Measurements from ENCODE around the gene AGTRAP.

AGTRAP gene

DNA sequence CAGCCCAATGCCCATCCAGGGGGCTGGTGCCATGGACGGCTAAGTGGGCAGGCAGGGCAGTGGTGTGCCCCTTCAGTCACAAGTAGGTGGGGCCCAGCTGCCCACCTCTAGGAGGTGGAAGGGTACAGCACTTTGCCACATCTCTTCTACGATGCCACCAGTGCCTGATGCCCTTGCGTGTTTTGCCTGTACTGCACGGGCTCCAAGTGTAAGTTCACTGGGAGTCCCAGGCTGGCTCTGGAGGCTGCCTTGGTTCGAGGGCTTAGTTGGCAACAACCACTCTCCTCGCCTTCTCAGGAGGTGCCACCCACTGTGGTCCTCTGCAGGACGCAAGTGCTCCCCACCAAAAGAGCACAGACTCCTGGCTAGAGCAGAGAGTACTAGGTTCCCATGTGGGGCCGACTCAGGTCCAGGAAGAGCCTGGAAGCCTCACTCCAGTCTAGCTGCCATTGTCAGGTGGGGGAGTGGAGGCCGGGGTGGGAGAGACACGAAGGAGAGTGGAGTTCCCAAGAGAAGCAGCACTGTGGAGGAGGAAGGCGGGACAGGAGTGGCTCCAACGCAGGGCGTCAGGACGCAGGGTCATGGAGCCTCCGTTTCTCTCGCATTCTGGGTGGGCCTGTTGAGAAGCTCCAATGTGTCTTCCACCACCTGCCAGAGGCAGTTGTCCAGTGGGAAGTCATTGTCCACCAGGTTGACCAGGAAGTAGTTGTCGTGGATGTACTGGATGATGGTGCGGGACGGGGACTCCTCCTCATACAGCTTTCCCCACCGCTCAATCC is 54.4 kb downstream of the AGTRAP start:
- no peak overlapping the region for H3K9ac ChIP-seq (ENCODE audit: low read length)

DNA sequence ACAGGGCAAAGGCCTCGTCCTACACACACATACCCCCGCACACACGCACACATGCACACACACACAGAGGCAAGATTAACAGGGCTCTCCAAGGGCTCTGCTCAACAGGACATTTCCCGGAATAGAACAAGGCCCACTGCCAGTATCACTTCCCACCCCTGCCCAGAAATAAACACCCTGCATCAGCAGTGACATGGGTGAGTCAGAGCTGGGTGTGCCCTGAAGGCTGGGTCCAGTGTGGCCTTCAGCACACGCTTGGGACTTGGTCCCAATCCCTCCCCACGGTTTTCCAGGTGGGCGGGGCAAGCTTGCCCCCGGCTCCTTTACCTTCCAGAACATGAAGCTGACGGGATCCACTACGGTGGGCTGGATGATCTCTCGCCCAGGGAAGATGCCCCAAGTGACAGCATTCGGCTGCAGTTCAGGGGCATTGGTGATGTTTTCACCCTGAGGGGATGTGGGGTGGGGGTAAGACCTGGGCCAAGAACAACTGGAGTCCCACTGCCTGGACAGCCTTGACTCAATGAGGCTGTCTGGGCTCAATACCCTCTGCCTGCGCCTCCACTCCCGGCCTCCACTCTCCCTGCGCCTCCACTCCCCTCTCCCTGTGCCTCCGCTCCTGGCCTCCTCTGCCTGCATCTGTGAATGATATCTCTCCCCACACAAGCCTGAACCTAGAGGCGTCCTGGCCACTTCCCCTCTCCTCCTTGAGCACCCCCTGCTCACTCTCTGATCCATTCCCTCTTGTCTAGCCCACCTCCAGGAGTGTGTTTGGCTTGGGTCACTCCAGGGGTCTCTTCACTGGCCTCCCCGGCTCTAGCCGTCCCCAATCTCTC is 55.2 kb downstream of the AGTRAP start:
- Histone ChIP-seq H3K9ac (ENCODE audit: low read length) (no peak overlapping the region), H3K4me1 (ENCODE audit: control insufficient read depth, low read depth, low read length) (peaks cover 14% of the 10 kb centered on the region), H3K36me3 (ENCODE audit: control insufficient read depth, low read depth, low read length) (peaks cover 24% of the 10 kb centered on the region), H3K27ac (ENCODE audit: low read length) (no peak overlapping the region), H3K4me3 (ENCODE audit: low read length) (no peak overlapping the region), H3K27me3 (ENCODE audit: control insufficient read depth, insufficient read depth, low read length) (no peaks in the 10 kb centered on the region), H3K9me3 (ENCODE audit: control insufficient read depth, low read depth, low read length) (no peaks in the 10 kb centered on the region)

More for the DNA sequence above, 54.4 kb downstream of the AGTRAP start:
- Histone ChIP-seq H3K36me3 (ENCODE audit: control insufficient read depth, low read depth, low read length) (peaks cover 16% of the 10 kb centered on the region), H3K4me3 (ENCODE audit: low read length) (no peak overlapping the region), H3K4me1 (ENCODE audit: control insufficient read depth, low read depth, low read length) (peaks cover 14% of the 10 kb centered on the region), H3K9me3 (ENCODE audit: control insufficient read depth, low read depth, low read length) (no peaks in the 10 kb centered on the region), H3K27ac (ENCODE audit: low read length) (no peak overlapping the region), H3K27me3 (ENCODE audit: control insufficient read depth, insufficient read depth, low read length) (no peaks in the 10 kb centered on the region)

DNA sequence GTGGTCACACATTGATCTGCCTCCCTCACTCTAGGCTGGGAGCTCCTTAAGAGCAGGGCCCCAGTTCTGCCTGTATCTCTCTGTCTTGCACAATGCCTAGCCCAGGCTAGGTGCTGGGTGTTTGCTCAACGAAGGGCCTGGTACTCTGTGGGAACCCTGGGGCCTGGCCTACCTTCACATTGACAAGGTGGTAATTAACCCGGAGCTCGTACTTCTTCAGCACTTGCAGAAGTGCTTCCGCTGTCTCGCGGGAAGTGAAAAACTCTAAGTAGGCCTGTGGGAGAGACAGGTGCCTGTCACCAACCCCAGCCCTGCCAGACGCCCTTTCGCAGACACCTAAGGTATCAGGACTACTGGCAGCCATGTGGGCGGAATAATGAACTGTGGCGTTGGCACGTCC is 56.2 kb downstream of the AGTRAP start:
- no peak overlapping the region for H3K9ac ChIP-seq (ENCODE audit: low read length)
- H3K27ac ChIP-seq (ENCODE audit: low read length): no peak overlapping the region
- no peaks in the 10 kb centered on the region for H3K9me3 ChIP-seq (ENCODE audit: control insufficient read depth, low read depth, low read length)
- peaks cover 31% of the 10 kb centered on the region for H3K36me3 ChIP-seq (ENCODE audit: control insufficient read depth, low read depth, low read length)
- H3K4me1 ChIP-seq (ENCODE audit: control insufficient read depth, low read depth, low read length): peaks cover 8% of the 10 kb centered on the region
- H3K4me3 ChIP-seq (ENCODE audit: low read length): no peak overlapping the region
- H3K27me3 ChIP-seq (ENCODE audit: control insufficient read depth, insufficient read depth, low read length): no peaks in the 10 kb centered on the region

DNA sequence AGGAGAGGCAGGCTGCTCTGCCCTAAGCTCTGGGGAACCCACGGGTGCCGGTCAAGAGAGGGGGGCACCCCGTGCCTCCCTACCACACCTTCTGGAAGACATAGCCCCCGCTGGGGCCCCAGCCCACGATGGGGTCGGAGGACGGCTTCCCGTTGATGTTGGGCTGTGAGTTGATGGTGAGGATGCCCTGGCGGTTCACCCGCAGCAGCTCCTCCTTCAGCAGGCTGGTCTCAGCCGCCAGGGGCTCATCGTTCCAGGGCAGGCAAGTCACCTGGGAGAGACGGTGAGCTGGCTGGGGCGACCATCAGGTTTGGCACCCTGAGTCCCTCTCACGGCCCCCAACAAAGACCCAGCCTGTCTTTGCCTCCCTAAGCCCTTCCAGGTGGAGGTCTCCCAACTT is 57.9 kb downstream of the AGTRAP start:
- Histone ChIP-seq H3K9ac (ENCODE audit: low read length) (no peak overlapping the region), H3K36me3 (ENCODE audit: control insufficient read depth, low read depth, low read length) (peaks cover 31% of the 10 kb centered on the region), H3K27me3 (ENCODE audit: control insufficient read depth, insufficient read depth, low read length) (no peaks in the 10 kb centered on the region)

DNA sequence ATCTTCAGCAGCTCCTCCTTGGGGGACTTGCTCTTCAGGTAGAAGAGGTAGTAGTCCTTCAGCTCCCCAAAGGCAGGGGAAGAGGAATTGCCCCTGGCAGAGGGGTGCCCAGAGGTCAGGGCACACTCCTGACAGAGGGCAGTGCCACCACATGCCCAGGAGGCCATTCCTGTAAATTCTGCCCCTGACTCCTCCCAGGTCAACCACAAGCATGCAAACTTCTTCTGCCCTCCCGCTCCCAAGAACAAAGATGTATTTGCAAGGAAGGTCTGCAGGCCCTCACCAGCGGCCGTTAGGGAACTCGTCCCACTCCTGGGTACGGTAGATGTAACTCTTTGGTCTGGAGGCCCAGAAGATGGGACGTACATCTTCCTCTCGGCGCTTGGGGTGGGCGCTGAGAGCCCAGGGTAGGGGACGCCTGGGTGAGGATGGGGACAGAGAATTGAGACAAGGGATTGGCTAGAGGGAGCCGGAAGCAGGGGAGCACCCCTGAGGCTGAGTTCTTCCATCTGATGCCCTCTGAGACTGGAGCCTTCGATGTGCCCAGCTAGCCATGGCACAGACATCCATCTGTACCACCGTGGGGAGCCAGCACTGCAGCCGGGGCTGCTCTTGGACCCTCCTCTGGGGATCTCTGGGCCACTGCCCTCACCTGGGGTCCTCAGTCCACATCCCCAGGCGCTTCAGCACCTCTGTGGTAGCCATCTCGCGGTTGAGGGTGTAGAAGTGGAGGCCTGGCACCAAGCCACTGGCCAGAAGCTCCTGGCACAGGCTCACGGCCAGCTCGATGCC is 58.7 kb downstream of the AGTRAP start:
- Histone ChIP-seq H3K27ac (ENCODE audit: low read length) (no peak overlapping the region), H3K36me3 (ENCODE audit: control insufficient read depth, low read depth, low read length) (peaks cover 31% of the 10 kb centered on the region), H3K9me3 (ENCODE audit: control insufficient read depth, low read depth, low read length) (no peaks in the 10 kb centered on the region), H3K27me3 (ENCODE audit: control insufficient read depth, insufficient read depth, low read length) (no peaks in the 10 kb centered on the region), H3K4me1 (ENCODE audit: control insufficient read depth, low read depth, low read length) (no peaks in the 10 kb centered on the region), H3K4me3 (ENCODE audit: low read length) (no peak overlapping the region), H3K9ac (ENCODE audit: low read length) (no peak overlapping the region)

More for the DNA sequence above, 57.9 kb downstream of the AGTRAP start:
- Histone ChIP-seq H3K4me1 (ENCODE audit: control insufficient read depth, low read depth, low read length) (no peaks in the 10 kb centered on the region), H3K9me3 (ENCODE audit: control insufficient read depth, low read depth, low read length) (no peaks in the 10 kb centered on the region), H3K27ac (ENCODE audit: low read length) (no peak overlapping the region), H3K4me3 (ENCODE audit: low read length) (no peak overlapping the region)

DNA sequence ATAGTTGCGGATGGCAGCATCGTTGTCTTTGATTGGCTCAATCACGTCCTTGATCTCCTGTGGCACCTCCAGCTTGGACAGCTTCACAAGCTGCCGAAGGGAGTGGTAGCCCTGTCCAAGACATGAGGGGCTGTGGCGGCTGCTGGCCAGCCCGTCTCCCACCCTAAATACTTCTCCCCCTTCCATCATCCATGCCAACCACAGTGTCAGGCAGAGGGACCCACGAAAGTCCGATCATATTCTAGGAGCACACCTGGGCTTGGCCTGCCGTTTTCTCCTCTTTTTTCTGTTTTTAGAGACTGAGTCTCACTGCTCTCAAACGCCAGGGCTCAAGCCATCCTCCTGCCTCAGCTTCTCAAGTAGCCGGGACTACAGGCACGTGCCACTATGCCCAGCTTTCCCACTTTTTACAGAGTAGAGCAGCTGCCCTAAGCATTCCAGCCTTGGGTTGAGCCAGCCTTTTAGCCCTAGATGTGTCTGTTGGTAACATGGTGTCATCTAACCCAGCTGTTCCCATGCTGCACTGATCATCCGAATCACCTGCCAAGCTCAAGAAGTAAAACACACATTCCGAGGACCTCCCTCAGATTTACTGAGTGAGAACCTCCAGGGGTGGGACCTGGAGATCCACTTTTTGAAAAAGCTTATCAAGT is 59.4 kb downstream of the AGTRAP start:
- H3K9me3 ChIP-seq (ENCODE audit: control insufficient read depth, low read depth, low read length): no peaks in the 10 kb centered on the region
- no peaks in the 10 kb centered on the region for H3K27me3 ChIP-seq (ENCODE audit: control insufficient read depth, insufficient read depth, low read length)
- no peak overlapping the region for H3K9ac ChIP-seq (ENCODE audit: low read length)
- H3K4me1 ChIP-seq (ENCODE audit: control insufficient read depth, low read depth, low read length): no peaks in the 10 kb centered on the region
- H3K4me3 ChIP-seq (ENCODE audit: low read length): no peak overlapping the region
- no peak overlapping the region for H3K27ac ChIP-seq (ENCODE audit: low read length)
- H3K36me3 ChIP-seq (ENCODE audit: control insufficient read depth, low read depth, low read length): peaks cover 32% of the 10 kb centered on the region

DNA sequence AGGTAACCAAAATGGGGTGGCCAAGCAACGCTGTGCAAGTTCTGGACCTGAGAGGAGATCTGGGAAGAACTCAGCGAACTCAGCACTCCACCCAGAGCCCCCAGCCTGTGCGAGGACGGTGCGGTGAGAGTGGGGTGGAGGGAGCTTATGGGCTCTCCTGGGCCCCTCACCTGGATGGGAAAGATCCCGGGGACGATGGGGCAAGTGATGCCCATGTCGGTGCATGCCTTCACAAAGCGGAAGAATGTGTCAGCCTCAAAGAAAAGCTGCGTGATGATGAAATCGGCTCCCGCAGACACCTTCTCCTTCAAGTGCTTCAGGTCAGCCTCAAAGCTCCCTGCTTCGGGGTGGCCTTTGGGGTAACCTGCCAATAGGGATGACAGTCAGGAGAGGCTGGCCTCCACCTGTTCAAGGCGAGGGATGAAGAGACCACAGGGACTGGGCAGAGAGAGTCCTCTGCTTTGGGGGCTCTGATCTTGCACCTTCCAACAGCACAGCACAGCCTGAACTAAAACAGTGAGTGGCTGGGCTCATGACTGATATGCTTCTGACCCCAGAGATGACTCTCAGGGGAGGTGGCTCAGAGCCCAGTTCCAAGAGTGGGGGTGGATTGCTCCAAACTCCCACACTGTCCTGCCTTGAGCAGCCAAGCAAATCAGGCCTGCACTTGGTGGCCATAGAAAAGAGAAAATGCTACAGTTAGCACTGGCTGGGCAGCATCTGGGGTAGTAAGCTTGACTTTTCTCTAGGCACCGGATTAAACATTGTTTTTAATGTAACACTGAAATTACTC is 60.3 kb downstream of the AGTRAP start:
- H3K4me3 ChIP-seq (ENCODE audit: low read length): no peak overlapping the region
- no peaks in the 10 kb centered on the region for H3K9me3 ChIP-seq (ENCODE audit: control insufficient read depth, low read depth, low read length)
- H3K9ac ChIP-seq (ENCODE audit: low read length): no peak overlapping the region
- H3K27ac ChIP-seq (ENCODE audit: low read length): no peak overlapping the region
- no peaks in the 10 kb centered on the region for H3K27me3 ChIP-seq (ENCODE audit: control insufficient read depth, insufficient read depth, low read length)
- H3K36me3 ChIP-seq (ENCODE audit: control insufficient read depth, low read depth, low read length): peaks cover 33% of the 10 kb centered on the region
- no peaks in the 10 kb centered on the region for H3K4me1 ChIP-seq (ENCODE audit: control insufficient read depth, low read depth, low read length)

DNA sequence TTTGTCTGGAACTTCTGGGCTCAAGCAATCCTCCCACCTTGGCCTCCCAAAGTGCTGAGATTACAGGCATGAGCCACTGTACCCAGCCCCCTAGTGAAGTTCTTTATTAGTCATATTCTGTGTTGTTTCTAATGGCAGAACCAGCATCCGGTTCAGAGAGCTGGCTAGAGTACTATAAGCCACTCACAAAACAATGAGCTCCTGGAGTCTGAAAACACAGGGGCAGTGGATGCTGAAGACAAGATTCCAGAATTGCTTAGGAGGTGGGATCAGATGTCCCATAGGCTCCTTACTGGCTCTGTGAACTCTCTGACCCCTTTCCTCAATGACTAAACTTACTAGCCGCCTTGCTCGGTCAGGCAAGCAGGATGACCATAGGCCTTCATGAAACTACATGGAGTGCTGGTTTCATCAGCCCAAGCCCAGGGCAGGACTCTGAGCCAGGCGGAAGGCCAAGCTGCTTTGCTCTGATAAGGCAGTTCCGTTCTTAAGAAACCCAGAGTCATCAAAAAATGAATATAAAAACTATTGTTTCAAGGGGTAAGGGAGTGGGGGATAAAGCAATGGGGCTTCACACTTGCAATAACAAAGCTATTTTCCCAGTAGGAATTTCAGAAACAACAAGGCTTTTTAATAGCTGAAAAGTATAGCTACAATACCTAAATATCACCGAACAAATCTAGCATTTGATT is 61.7 kb downstream of the AGTRAP start:
- Histone ChIP-seq H3K27ac (ENCODE audit: low read length) (no peak overlapping the region), H3K27me3 (ENCODE audit: control insufficient read depth, insufficient read depth, low read length) (no peaks in the 10 kb centered on the region), H3K9ac (ENCODE audit: low read length) (no peak overlapping the region), H3K36me3 (ENCODE audit: control insufficient read depth, low read depth, low read length) (peaks cover 34% of the 10 kb centered on the region), H3K4me3 (ENCODE audit: low read length) (no peak overlapping the region), H3K9me3 (ENCODE audit: control insufficient read depth, low read depth, low read length) (no peaks in the 10 kb centered on the region), H3K4me1 (ENCODE audit: control insufficient read depth, low read depth, low read length) (peaks cover 3% of the 10 kb centered on the region)

DNA sequence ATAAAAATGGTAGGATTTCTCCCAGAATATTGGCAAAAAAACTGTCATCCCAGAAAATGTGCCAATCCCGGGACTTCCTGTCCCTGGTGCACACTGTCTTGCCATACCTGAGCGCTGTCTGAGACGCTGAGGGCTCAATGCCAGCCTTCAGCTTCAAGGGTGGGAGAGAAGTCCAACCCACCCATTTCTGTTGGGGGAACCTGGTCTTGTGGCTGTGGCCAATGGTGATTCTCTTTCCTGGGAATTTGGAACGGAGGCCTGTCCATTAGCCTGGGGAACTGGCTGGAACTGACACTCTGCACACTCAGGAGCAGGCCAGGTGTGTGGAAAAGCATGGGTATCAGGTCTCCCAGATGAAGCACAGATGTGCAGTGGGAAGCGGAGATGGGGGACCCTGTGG is 63.2 kb downstream of the AGTRAP start:
- H3K27me3 ChIP-seq (ENCODE audit: control insufficient read depth, insufficient read depth, low read length): no peaks in the 10 kb centered on the region
- H3K9me3 ChIP-seq (ENCODE audit: control insufficient read depth, low read depth, low read length): no peaks in the 10 kb centered on the region
- no peak overlapping the region for H3K4me3 ChIP-seq (ENCODE audit: low read length)
- H3K27ac ChIP-seq (ENCODE audit: low read length): no peak overlapping the region
- H3K36me3 ChIP-seq (ENCODE audit: control insufficient read depth, low read depth, low read length): peaks cover 34% of the 10 kb centered on the region
- no peak overlapping the region for H3K9ac ChIP-seq (ENCODE audit: low read length)
- peaks cover 15% of the 10 kb centered on the region for H3K4me1 ChIP-seq (ENCODE audit: control insufficient read depth, low read depth, low read length)

DNA sequence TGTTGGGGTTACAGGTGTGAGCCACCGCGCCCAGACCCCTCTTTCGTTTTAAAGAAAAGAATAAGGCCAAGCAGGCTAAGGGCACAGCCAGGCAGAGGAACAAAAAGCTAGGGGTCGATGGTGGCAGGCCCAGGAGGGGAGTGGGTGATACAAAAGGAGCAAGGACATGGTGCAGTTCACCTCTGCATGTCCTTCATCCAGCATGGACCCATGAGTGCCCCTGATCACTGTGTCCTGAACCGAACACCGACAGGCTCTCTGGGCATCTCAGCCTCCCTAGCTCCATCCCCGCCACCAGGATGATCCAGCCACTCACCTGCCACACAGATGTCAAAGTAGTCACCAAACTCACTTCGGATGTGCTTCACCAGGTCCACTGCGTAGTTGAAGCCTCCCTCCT is 64.0 kb downstream of the AGTRAP start:
- Histone ChIP-seq H3K27me3 (ENCODE audit: control insufficient read depth, insufficient read depth, low read length) (no peaks in the 10 kb centered on the region), H3K36me3 (ENCODE audit: control insufficient read depth, low read depth, low read length) (peaks cover 32% of the 10 kb centered on the region), H3K9me3 (ENCODE audit: control insufficient read depth, low read depth, low read length) (no peaks in the 10 kb centered on the region), H3K4me1 (ENCODE audit: control insufficient read depth, low read depth, low read length) (peaks cover 22% of the 10 kb centered on the region), H3K4me3 (ENCODE audit: low read length) (no peak overlapping the region), H3K9ac (ENCODE audit: low read length) (no peak overlapping the region), H3K27ac (ENCODE audit: low read length) (no peak overlapping the region)

Data from iPS-18a (cell line).